NT2/D1 (cell line): Measurements from ENCODE around the gene PCSK9.

Experiments
- DNase-seq: peaks from one replicate; pipeline ENCODE4 v3.0.0-alpha.2; 2011; ENCODE audit warnings: low read depth, low spot score
- H3K27me3 ChIP-seq: 2 replicates; pipeline ENCODE4 v1.6.0; 2011; ENCODE audit warnings: mild to moderate bottlenecking; ENCODE audit not compliant: insufficient read length, insufficient read depth
- H3K36me3 ChIP-seq: 2 replicates; pipeline ENCODE4 v1.6.1; 2011; ENCODE audit warnings: mild to moderate bottlenecking, low read length, mixed read lengths; ENCODE audit not compliant: insufficient read depth, insufficient read length
- H3K4me1 ChIP-seq: 2 replicates; pipeline ENCODE4 v1.5.1; 2011; ENCODE audit not compliant: insufficient read depth, insufficient read length
- H3K4me3 ChIP-seq: 2 replicates; pipeline ENCODE4 v1.5.1; 2011; ENCODE audit warnings: low read depth; ENCODE audit not compliant: insufficient read length
- H3K9ac ChIP-seq: 2 replicates; pipeline ENCODE4 v1.6.0; 2011; ENCODE audit warnings: low read depth; ENCODE audit not compliant: insufficient read length
- H3K9me3 ChIP-seq: 2 replicates; pipeline ENCODE4 v1.5.1; 2011; ENCODE audit warnings: mild to moderate bottlenecking, low read length; ENCODE audit not compliant: insufficient read depth
- SUZ12 ChIP-seq: IDR thresholded peaks from 2 replicates; pipeline ENCODE4 v1.6.1; 2011; ENCODE audit not compliant: insufficient read length, insufficient read depth; ENCODE audit errors: extremely low read depth
- YY1 ChIP-seq: IDR thresholded peaks from 2 replicates; pipeline ENCODE4 v1.6.1; 2011; ENCODE audit not compliant: insufficient read length, insufficient read depth
- ZNF274 ChIP-seq: IDR thresholded peaks from 2 replicates; pipeline ENCODE4 v1.6.1; 2011; ENCODE audit warnings: mild to moderate bottlenecking, low read depth, low read length

PCSK9 gene

DNA sequence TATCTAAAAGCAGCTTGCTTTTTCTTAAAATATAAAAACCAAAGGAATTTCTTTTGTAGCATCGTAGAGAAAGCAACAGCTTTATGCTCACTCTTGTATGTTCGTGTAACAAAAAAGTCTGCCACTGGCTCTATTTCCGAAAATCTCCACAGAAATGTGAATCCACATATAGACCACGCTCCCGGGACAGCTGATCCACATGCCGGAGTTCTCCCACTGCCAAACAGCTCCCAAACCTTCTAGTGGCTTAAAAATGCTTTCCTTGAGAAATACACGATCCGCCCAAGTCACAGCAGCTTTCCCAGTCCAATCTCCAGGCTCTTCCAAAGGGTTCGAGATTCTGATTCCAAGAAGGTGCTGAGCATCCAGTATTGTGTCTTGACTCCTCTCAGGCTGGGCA is 29.3 kb downstream of the PCSK9 start:
- DNase-seq = no peak
- H3K4me1 ChIP-seq = peaks cover 2% of the 10 kb centered on the region
- no peak overlapping the region for H3K4me3 ChIP-seq
- no peaks in the 10 kb centered on the region for H3K9me3 ChIP-seq
- TF ChIP-seq SUZ12 = no peak
- TF ChIP-seq YY1 = no peak
- no peak for TF ChIP-seq ZNF274
- H3K36me3 ChIP-seq = peaks cover 83% of the 10 kb centered on the region
- no peaks in the 10 kb centered on the region for H3K27me3 ChIP-seq
- no peak overlapping the region for H3K9ac ChIP-seq

GRCh38 chr1:55069280-55069679 is 29.9 kb downstream of the PCSK9 start:
- Histone ChIP-seq H3K9ac (no peak overlapping the region), H3K4me3 (no peak overlapping the region), H3K27me3 (no peaks in the 10 kb centered on the region), H3K9me3 (no peaks in the 10 kb centered on the region), H3K36me3 (peaks cover 89% of the 10 kb centered on the region), H3K4me1 (peaks cover 2% of the 10 kb centered on the region)
- TF ChIP-seq SUZ12 (no peak), ZNF274 (no peak), YY1 (no peak)
- DNase-seq = no peak

DNA sequence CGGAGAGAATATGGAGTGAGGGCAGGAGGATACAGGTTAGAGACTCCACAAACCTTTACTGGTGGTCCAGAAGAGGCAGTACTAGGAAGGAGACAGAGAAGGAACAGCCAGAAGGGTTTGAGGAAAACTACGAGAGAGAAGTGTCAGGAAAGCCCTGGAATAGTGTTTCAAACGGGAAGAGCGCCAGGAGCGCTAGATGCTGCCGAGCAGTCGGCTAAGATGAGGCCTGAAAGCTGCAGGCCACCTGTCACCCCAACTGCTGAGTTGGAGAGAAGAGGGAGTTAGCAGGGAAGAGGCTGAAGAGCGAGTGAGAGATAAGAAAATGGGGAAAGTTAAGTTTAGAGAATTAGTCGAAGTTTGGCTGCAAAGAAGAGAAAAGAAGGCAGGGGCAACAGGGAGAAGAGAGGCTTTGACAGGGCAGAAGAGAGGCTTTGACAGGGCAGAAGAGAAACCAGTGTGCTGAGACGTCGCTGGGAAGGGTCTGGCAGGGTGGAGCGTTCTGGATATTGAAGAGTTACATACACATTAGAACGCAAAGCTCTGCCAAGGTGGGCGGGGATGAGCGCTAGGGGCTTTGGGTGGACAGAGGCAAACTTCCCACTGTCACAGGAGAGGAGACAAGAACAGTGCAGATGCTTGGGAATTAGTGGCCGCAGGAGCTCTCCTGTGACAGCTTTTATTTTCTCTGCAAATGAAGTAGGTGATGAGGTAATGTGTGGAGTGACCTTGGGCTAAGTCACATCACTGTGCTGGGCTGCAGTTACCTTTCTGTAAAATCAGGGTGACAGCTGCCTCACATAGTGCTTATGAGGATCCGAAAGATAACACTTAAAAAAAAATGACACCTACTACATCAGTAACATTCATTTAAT is 31.2 kb downstream of the PCSK9 start:
- H3K4me1 ChIP-seq = peaks cover 2% of the 10 kb centered on the region
- no peaks in the 10 kb centered on the region for H3K27me3 ChIP-seq
- H3K4me3 ChIP-seq = no peak overlapping the region
- TF ChIP-seq YY1 (no peak), SUZ12 (no peak), ZNF274 (no peak)
- H3K9ac ChIP-seq = no peak overlapping the region
- no peaks in the 10 kb centered on the region for H3K9me3 ChIP-seq
- no peak for DNase-seq
- peaks cover 96% of the 10 kb centered on the region for H3K36me3 ChIP-seq

DNA sequence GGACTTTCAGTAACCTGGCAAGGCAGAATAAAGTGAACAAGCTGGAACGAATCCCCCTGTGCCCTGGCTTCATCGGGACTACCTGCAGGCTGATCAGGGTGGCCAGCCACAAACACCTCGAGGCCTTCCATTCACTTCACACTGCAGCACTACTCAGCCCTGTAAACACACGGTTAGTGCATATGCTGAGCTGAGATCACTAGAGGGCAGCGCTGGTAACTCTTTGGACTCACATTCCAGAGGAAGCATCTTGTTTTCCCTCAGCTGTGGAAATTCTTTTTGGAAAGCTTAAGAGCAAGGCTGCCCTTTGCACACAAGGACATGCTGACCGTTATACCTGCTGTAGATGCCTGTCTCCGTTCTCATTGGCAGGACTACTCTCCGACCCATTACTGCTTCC is 32.1 kb downstream of the PCSK9 start:
- Histone ChIP-seq H3K9me3 (no peaks in the 10 kb centered on the region), H3K4me3 (no peak overlapping the region), H3K9ac (no peak overlapping the region), H3K36me3 (peaks cover 95% of the 10 kb centered on the region), H3K27me3 (no peaks in the 10 kb centered on the region), H3K4me1 (peaks cover 2% of the 10 kb centered on the region)
- TF ChIP-seq SUZ12 (no peak), YY1 (no peak), ZNF274 (no peak)
- peak; percentile 83 for DNase-seq

DNA sequence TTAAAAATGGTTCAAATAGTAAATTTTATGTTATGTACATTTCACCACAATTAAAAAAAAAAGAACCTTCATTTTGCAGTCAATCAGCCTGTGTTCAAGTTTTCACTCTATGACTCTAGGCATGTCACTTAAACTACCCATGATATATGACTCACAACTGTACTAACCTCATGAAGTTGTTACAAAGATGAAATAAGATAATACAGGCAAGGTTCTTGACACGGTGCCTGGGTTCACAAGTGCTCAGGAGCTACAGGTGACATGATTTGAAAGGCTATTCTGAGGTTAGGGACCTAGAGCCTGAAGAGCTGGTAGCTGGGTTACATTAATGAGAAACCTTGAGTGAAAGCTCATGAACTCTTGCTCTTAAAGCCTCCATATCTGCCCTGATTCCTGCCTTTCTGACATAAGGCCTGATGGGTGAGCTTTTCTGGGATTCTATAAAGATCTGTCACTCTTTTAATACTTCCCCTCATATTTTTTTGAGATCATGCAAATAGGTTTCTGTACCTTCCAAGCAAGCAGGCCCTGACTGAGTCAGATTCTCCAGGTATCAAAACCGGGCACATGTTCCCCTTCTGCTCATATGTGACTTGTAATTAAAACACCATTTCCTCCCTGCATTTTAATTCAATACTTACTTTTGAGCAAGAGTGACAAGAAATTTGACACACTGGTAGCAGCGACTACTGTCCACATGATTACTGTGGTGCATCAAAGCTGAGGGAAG is 34.0 kb downstream of the PCSK9 start:
- Histone ChIP-seq H3K4me1 (peaks cover 2% of the 10 kb centered on the region), H3K9ac (no peak overlapping the region), H3K27me3 (no peaks in the 10 kb centered on the region), H3K9me3 (no peaks in the 10 kb centered on the region), H3K36me3 (peaks cover 93% of the 10 kb centered on the region), H3K4me3 (no peak overlapping the region)
- no peak for DNase-seq
- TF ChIP-seq SUZ12 = no peak
- no peak for TF ChIP-seq YY1
- no peak for TF ChIP-seq ZNF274

- Histone ChIP-seq H3K4me1 (peaks cover 2% of the 10 kb centered on the region), H3K9ac (no peak overlapping the region), H3K9me3 (no peaks in the 10 kb centered on the region), H3K36me3 (peaks cover 92% of the 10 kb centered on the region), H3K27me3 (no peaks in the 10 kb centered on the region), H3K4me3 (no peak overlapping the region)
- TF ChIP-seq ZNF274 = no peak
- no peak for TF ChIP-seq SUZ12
- TF ChIP-seq YY1 = no peak
- DNase-seq = no peak
These were observed 35.1 kb downstream of the PCSK9 start for GRCh38 chr1:55074455-55074854.

DNA sequence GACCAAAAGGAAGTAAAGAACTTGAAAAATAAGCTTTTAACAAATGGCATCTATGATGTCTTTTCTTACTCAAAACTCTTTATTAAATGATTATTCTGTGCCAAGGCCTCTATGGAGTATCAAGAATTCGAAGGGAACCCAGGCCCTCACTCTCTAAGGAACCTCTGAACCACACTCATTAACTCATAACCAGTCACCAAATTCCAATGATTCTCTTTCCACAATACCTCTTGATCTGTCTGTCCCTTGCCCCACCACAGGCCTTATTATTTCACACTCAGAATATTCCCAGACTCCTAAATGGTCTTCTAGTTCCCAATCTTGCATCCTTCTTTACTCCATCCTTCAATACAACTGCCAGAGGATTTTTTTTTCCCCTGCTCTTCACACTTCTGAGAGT is 37.0 kb downstream of the PCSK9 start:
- Histone ChIP-seq H3K4me3 (no peak overlapping the region), H3K4me1 (peaks cover 2% of the 10 kb centered on the region), H3K27me3 (no peaks in the 10 kb centered on the region), H3K9me3 (no peaks in the 10 kb centered on the region), H3K9ac (no peak overlapping the region), H3K36me3 (peaks cover 88% of the 10 kb centered on the region)
- TF ChIP-seq SUZ12 = no peak
- no peak for TF ChIP-seq ZNF274
- no peak for TF ChIP-seq YY1
- no peak for DNase-seq
